HG03439 (cell line): ENCODE measurements around the gene PTCH1.

ENCODE experiments used
- ATAC-seq: cut with Tn5 transposase; IDR thresholded peaks from one replicate; pipeline ENCODE4 v1.9.1; 2021; ENCODE audit warnings: mild to moderate bottlenecking, moderate library complexity; ENCODE audit not compliant: unreplicated experiment

PTCH1 gene

DNA sequence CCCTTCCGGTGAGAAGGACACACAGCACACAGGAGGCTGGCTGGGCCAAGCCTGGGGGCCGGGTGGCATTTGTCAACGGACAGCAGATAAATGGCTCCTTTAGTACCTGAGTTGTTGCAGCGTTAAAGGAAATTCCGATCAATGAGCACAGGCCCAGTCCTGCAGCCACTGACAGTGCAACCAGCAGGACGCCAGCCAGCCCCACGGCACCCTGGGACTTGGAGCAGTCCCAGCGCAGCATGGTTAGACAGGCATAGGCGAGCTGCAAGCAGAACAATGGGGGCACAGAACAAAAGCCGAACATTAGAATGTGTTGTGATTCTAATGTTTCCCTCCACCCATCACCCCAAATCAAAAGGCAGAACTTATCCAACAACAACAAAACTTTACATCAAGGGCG is 39.3 kb downstream of the PTCH1 start:
- ATAC-seq, result no peak

DNA sequence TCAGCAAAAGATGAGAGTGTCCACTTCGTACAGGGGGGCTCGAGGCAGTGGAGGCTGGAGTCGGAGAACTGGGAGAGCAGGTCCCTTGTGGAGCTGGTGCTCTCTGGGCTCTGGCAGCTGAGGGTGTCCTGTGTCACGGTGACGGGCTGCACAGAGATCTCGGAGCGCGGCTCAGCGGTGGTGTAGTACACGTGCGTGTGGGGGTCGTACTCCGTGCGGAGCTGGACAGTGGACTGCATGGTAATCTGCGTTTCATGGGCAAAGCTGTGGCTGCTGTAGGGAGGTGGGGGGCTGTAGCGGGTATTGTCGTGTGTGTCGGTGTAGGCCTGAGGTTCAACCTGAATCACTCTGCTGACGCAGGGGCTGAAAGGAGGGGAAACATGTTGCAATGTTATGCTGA is 48.0 kb downstream of the PTCH1 start:
- no peak for ATAC-seq

DNA sequence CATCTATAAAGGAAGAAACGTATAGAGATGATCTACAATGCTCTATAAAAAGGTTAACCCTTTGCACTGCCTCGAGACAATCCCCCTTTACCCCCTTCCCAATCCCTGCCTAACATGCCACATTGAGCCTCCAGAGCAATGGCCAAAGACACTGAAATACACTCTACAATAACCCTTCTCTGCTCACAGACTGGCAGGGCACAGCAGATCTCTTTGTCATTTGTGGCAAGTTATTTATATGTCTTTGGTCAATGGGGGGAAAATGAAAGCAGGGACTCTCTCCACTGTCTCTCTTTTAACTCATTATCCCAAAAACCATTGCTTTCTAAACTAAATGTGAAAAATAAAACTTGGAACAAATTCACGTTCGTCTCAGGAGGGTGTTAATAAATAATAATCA is 51.7 kb downstream of the PTCH1 start:
- ATAC-seq, result no peak

GRCh38 chr9:95463148-95464060 is 53.4 kb downstream of the PTCH1 start:
- ATAC-seq, result no peak

- ATAC-seq, result peak; percentile 93
These were observed 54.3 kb downstream of the PTCH1 start for GRCh38 chr9:95462249-95463147.

DNA sequence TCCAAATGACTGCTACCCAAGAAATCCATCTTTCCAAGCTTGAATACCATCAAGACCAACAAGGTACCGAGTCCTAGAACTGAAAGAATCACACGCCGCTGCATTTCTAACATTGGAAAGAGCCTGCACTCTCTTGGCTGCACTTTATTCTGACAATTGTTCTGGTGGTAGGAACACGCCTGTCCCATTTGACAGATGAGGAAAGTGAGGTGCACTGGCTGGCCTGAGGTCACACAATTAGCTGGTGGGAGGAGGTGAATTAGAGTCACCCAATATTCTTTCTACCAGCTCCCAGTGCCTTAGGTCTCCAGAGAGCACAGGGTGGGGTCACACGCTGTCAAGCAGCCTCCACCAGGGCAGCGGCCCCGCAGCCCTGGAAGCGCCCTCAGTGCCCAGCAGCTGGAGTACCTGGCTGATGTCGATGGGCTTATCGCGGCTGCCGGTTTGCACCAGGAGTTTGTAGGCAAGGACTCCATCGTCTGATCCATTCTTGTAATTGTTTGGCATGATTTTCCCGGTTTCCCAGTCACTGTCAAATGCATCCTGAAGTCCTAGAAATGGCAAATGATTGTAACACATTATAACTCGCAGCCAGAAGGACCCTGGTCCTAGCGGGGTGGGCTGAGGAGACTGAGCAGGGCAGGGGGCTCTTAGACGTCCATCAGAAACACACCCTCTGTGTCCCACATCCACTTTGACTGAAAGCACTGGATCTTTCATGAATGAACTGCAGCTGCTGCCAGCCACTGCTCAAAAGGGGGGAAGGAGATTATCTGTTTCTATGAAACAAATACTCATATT is 55.1 kb downstream of the PTCH1 start:
- ATAC-seq, result no peak

- ATAC-seq, result no peak
These were observed 56.1 kb downstream of the PTCH1 start for GRCh38 chr9:95460518-95461164.

DNA sequence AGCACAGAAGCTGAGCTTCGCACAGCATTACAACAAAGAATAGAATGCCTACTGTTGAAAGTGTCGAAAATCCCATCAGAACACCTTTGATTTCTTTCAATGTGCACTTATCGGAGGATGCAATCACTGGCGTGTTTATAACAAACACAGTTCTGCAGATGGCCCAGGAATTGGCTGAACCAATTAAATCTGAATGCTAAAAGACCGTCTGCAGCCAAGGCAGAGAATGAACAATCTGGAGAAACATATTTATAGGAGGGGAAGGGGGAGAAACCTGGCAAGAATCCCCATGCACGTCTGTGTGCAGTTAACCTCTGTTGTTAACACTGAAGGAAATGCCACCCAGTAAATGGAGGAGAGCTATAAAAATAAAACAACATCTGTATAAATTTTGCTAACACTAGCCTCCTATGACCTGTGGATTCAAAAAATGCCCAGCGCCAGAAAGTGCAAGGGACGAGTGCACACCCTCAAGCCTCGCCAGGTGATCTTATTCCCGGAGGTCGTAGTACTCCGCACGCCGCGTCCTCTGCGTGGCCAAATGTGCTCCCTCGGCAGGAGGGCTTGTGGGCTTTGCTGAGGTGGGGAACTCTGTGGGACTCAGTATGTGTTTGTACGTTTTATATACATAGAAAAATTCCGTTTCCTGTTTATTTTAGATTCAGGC is 56.8 kb downstream of the PTCH1 start:
- ATAC-seq, result no peak

GRCh38 chr9:95459178-95459577 is 57.6 kb downstream of the PTCH1 start:
- no peak for ATAC-seq

- no peak for ATAC-seq
These were observed 58.1 kb downstream of the PTCH1 start for GRCh38 chr9:95458666-95459065.

GRCh38 chr9:95457769-95458168 is 59.0 kb downstream of the PTCH1 start:
- ATAC-seq, result no peak

- ATAC-seq, result no peak
These were observed 61.1 kb downstream of the PTCH1 start for GRCh38 chr9:95455714-95456113.

DNA sequence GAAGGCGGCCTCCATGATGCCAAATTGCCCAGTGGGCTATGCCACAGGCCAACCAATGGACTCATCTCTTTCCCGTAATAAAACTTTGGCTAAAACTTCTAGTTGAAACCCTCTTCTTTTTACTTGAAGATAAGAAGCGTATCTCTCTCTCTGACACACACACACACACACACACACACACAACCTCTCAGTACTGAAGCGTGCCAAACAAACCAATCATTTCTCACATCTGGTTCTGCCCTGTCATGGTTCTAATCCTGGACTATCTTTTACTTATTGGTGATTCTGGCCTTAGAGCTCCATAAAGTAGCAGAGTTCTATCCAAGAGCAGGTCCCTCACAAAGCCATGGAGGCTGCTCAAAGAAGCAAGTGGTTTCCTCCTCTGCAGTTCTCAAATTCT is 64.6 kb downstream of the PTCH1 start:
- ATAC-seq, result no peak

GRCh38 chr9:95451065-95451426 is 65.7 kb downstream of the PTCH1 start:
- no peak for ATAC-seq

- no peak for ATAC-seq
These were observed 66.4 kb downstream of the PTCH1 start for GRCh38 chr9:95450171-95451064.

DNA sequence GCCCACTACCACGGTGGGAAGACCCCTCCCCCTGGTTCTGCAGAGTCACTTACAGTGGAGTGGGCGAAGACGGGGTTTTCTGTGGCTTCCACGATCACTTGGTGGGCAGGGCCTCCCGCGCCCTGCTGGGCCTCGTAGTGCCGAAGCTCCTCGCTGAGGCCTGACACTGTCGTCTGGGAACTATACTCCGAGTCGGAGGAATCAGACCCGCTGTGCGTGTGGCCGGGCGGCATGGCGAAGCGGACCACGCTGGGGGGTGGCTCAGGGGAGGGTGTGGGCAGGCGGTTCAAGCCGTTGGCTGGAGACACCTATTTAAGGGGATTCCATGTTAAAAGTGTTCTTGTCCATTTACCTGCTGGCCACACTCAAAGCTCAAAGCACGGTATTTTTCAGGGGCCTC is 67.8 kb downstream of the PTCH1 start:
- ATAC-seq, result no peak

DNA sequence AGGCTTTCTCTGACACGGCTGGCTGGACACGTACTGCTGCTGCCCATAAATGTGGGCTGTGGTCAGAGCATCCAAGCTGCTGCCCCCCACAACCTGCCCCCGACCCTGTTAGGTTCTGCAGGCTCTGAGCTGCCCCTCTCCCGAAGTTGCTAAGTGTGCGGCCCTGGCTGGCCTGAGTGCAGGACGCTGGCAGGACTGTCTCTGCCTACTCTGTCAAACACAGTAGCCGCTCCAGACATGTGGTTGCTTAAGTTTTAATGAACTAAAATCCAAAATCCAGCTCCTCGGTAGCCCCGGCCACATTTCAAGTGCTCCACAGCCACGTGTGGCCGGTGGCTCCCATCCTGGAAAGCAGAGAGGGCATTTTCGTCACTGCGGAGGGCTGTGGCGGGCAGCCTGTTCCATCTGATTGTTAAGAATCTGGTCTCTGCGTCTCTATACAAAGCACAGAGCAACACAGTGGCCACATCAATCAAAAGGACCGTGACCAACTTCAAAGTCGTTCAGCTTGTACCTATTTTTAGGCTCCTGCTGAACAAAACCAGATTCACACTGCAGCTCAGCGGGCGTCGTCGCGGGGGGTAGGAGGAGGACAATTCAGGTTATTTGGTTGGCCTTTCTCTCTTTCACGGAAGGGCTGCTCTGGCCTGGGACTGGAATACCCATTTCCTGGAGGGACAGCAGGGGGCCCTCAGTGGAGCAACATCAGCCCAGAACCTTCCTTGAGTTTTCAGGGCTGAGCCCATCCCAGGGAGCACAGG is 68.9 kb downstream of the PTCH1 start:
- no peak for ATAC-seq

GRCh38 chr9:95446984-95447383 is 69.8 kb downstream of the PTCH1 start:
- ATAC-seq, result no peak
